NB4 (cell line): ENCODE measurements around the gene DLG2.

Experiments used
- POLR2A ChIP-seq: IDR thresholded peaks from 2 replicates; pipeline ENCODE4 v1.6.1; 2011; ENCODE audit warnings: mild to moderate bottlenecking; ENCODE audit not compliant: insufficient read length; ENCODE audit errors: extremely low read depth
- TF ChIP-seq, protein P1 (sequence below): IDR thresholded peaks from one replicate; pipeline ENCODE4 v1.5.1; 2012; ENCODE audit warnings: low read depth, low read length

DNA sequence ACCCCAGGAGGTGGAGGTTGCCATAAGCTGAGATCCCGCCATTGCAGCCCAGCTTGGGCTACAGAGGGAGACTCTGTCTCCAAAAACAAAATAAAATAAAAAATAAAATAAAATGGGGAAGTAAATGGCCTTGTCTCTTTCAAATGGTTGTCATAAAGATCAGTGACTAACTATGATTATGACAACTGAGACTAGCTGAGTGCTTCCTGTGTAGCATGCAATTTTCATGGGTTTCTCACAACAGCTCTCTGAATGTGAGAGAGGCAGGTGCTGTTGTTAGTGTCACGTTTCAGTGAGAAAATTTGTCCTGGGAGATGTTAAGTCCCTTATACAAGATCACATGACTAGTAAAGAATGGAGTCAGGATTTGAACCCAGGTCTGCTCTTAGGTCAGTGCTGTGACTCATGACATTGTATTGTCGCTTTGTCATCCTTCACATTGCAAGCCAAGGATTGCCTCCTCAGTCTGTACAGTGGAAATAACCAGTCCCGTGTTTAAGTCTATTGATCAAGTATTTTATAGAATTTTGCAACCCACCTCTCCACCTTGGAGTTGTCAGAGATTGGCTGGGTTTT, 2177.7 kb downstream of the DLG2 start:
- TF ChIP-seq, protein P1, sequence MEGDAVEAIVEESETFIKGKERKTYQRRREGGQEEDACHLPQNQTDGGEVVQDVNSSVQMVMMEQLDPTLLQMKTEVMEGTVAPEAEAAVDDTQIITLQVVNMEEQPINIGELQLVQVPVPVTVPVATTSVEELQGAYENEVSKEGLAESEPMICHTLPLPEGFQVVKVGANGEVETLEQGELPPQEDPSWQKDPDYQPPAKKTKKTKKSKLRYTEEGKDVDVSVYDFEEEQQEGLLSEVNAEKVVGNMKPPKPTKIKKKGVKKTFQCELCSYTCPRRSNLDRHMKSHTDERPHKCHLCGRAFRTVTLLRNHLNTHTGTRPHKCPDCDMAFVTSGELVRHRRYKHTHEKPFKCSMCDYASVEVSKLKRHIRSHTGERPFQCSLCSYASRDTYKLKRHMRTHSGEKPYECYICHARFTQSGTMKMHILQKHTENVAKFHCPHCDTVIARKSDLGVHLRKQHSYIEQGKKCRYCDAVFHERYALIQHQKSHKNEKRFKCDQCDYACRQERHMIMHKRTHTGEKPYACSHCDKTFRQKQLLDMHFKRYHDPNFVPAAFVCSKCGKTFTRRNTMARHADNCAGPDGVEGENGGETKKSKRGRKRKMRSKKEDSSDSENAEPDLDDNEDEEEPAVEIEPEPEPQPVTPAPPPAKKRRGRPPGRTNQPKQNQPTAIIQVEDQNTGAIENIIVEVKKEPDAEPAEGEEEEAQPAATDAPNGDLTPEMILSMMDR = no peak
- TF ChIP-seq POLR2A = no peak
